ENCODE data around the gene TNS3. TPM values are rescaled to one million over a fixed set of nuclear protein-coding genes. Genes with fewer than 3 reads are reported as not detected.

Gene TNS3
- polyA plus RNA-seq, 1 of the 3 experiments (the other 2 are of a cell fraction): 72.3 TPM

DNA sequence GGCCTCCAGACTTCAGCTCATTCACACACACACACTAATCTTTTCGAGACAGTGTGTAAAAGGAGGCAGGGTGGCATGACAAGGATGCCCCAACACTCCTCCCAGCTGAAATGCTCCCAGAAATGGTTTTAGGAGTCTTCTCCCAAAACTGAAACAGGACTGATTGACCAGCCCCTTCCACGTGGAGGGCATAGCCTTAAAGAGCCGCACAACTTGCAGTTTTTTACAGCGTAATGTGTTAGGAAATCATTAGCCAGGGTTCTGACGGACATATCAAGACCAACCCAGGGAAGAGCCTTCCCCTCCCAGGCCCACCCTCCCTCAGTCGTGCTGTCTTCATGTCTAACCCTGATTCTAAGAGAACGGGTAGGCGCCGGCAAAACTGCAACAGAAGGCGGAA is 224.6 kb downstream of the TNS3 start:
- Histone ChIP-seq H3K79me2 (ENCODE audit: insufficient read depth) (peaks cover 20% of the 10 kb centered on the region; the same call in 1 of the 2 replicates), H3K27me3 (ENCODE audit: insufficient read depth) (no peaks in the 10 kb centered on the region), H3K9me3 (no peaks in the 10 kb centered on the region), H3K4me2 (no peak overlapping the region), H3F3A (replicated peaks; ENCODE audit: insufficient read depth) (no peaks in the 10 kb centered on the region), H4K20me1 (ENCODE audit: insufficient read depth) (peaks cover 74% of the 10 kb centered on the region), H3K36me3 (replicated peaks in 1 of 2; ENCODE audit: control insufficient read depth in 1 of 2, insufficient read depth in 2 of 2, low read length in 1 of 2) (peaks cover 0 to 11% of the 10 kb centered on the region in 2 experiments), H3K27ac (ENCODE audit: low read depth in 2 of 2, low read length in 1 of 2) (no peak overlapping the region), H3K4me1 (ENCODE audit: control insufficient read depth in 1 of 2, insufficient read depth in 2 of 2, low read depth in 1 of 2, low read length in 1 of 2) (peaks cover 10 to 19% of the 10 kb centered on the region in 2 experiments; a peak in 2 of 4 replicates), H3K4me3 (ENCODE audit: low read depth in 2 of 2, low read length in 1 of 2) (no peak overlapping the region), H2AFZ (ENCODE audit: low read depth) (no peak overlapping the region), H3K9ac (no peak overlapping the region), H3K9me2 (no peaks in the 10 kb centered on the region)
- ChIA-PET CTCF (interaction anchor here (0.7 kb wide), 1 partner anchor 408 kb away, joined by 3 read pairs; no protein-coding TSS in a partner anchor), POLR2A (no interaction called here)
- 95% methylated on average over 10 of the region's 10 CpGs for WGBS (ENCODE audit: low lambda C conversion rate)
- no peak for DNase-seq
- no peak for TF ChIP-seq TCF12 (IDR thresholded peaks at IDR 0.05)
- TF ChIP-seq CTCF (IDR thresholded peaks at IDR 0.05): no peak
- TF ChIP-seq USF2 (IDR thresholded peaks at IDR 0.05; ENCODE audit: borderline replicate concordance, low read depth, low read length): no peak
- TF ChIP-seq, protein P1, sequence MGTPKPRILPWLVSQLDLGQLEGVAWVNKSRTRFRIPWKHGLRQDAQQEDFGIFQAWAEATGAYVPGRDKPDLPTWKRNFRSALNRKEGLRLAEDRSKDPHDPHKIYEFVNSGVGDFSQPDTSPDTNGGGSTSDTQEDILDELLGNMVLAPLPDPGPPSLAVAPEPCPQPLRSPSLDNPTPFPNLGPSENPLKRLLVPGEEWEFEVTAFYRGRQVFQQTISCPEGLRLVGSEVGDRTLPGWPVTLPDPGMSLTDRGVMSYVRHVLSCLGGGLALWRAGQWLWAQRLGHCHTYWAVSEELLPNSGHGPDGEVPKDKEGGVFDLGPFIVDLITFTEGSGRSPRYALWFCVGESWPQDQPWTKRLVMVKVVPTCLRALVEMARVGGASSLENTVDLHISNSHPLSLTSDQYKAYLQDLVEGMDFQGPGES (IDR thresholded peaks at IDR 0.05; ENCODE audit: low read depth, low read length): no peak
- no peak for TF ChIP-seq JUND (IDR thresholded peaks at IDR 0.05)
- no peak for TF ChIP-seq EZH2phosphoT487 (IDR thresholded peaks at IDR 0.05; ENCODE audit: borderline replicate concordance, low read depth)
- no peak for TF ChIP-seq YY1 (IDR thresholded peaks at IDR 0.05; ENCODE audit: low read depth)
- TF ChIP-seq FOXM1 (IDR thresholded peaks at IDR 0.05; ENCODE audit: low read depth): no peak
- no peak for TF ChIP-seq TAF1 (IDR thresholded peaks at IDR 0.05; ENCODE audit: borderline replicate concordance, low read depth, low read length)
- TF ChIP-seq REST (IDR thresholded peaks at IDR 0.05; ENCODE audit: low read depth, low read length): no peak
- no peak for TF ChIP-seq GATA2 (CRISPR knock-in tag; IDR thresholded peaks at IDR 0.05)
- no peak for TF ChIP-seq PBX3 (IDR thresholded peaks at IDR 0.05)
- TF ChIP-seq, protein P2, sequence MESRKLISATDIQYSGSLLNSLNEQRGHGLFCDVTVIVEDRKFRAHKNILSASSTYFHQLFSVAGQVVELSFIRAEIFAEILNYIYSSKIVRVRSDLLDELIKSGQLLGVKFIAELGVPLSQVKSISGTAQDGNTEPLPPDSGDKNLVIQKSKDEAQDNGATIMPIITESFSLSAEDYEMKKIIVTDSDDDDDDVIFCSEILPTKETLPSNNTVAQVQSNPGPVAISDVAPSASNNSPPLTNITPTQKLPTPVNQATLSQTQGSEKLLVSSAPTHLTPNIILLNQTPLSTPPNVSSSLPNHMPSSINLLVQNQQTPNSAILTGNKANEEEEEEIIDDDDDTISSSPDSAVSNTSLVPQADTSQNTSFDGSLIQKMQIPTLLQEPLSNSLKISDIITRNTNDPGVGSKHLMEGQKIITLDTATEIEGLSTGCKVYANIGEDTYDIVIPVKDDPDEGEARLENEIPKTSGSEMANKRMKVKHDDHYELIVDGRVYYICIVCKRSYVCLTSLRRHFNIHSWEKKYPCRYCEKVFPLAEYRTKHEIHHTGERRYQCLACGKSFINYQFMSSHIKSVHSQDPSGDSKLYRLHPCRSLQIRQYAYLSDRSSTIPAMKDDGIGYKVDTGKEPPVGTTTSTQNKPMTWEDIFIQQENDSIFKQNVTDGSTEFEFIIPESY (IDR thresholded peaks at IDR 0.05; ENCODE audit: borderline replicate concordance, low read depth): no peak
- TF ChIP-seq FOSL2 (IDR thresholded peaks at IDR 0.05; ENCODE audit: borderline replicate concordance, low read depth): no peak
- TF ChIP-seq MXI1 (IDR thresholded peaks at IDR 0.05; ENCODE audit: low read depth, low read length): no peak

All from SK-N-SH (cell line).